Measurements from ENCODE around the gene PEX5L. TPM values are rescaled to one million over a fixed set of nuclear protein-coding genes. Genes with fewer than 3 reads are reported as not detected.

PEX5L gene
- polyA plus RNA-seq, 2 of the 4 experiments (the other 2 are of a cell fraction), result 0.06 to 0.08 TPM

DNA sequence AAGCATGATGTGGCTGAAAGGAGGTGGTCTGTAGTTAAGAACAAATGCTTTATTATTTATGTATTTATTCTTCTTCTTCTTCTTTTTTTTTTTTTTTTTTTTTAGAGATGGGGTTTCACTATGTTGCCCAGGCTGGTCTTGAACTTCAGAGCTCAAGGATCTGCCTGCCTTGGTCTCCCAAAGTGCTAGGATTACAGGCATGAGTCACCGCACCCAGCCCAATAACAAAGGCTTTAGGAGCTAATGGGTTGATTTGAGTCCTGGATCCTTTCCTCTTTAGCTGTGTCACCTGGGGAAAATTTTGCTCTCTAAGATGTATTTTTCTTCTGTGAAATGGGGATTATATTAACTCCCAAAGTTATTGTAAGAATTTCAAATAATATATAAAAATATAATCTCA lies 168.8 kb downstream of the PEX5L start (continued):
- TF ChIP-seq E2F6 (IDR thresholded peaks at IDR 0.05; ENCODE audit: borderline replicate concordance, low read depth) (no peak), ELK1 (IDR thresholded peaks at IDR 0.05; ENCODE audit: low read depth, low read length) (no peak), GATA3 (IDR thresholded peaks at IDR 0.05; ENCODE audit: borderline replicate concordance) (no peak), KDM5A (IDR thresholded peaks at IDR 0.05) (no peak), ZNF302 (CRISPR knock-in tag; IDR thresholded peaks at IDR 0.05) (no peak), PHF8 (IDR thresholded peaks at IDR 0.05; ENCODE audit: borderline replicate concordance, low read depth) (no peak)
- TF ChIP-seq, protein P1, sequence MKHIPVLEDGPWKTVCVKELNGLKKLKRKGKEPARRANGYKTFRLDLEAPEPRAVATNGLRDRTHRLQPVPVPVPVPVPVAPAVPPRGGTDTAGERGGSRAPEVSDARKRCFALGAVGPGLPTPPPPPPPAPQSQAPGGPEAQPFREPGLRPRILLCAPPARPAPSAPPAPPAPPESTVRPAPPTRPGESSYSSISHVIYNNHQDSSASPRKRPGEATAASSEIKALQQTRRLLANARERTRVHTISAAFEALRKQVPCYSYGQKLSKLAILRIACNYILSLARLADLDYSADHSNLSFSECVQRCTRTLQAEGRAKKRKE (CRISPR knock-in tag; IDR thresholded peaks at IDR 0.05; ENCODE audit: low read depth), result no peak

- Histone ChIP-seq H3K4me1 (no peaks in the 10 kb centered on the region), H3K9me3 (no peaks in the 10 kb centered on the region), H3K4me2 (no peak overlapping the region), H3K4me3 (no peak overlapping the region), H3K27ac (no peak overlapping the region)
- TF ChIP-seq RCOR1 (IDR thresholded peaks at IDR 0.05; ENCODE audit: low read depth, low read length) (no peak), MYC (IDR thresholded peaks at IDR 0.05; ENCODE audit: borderline replicate concordance, low read length) (no peak), CHD2 (IDR thresholded peaks at IDR 0.05; ENCODE audit: low read length, partially characterized antibody) (no peak), JUNB (IDR thresholded peaks at IDR 0.05) (no peak), FOSB (CRISPR knock-in tag; IDR thresholded peaks at IDR 0.05) (no peak), HOXA7 (CRISPR knock-in tag; IDR thresholded peaks at IDR 0.05) (no peak), RNF2 (IDR thresholded peaks at IDR 0.05; ENCODE audit: borderline replicate concordance, low read depth) (no peak), REST (IDR thresholded peaks at IDR 0.05) (no peak), USF2 (IDR thresholded peaks at IDR 0.05) (no peak), EHMT2 (IDR thresholded peaks at IDR 0.05; ENCODE audit: low read depth) (no peak), HDAC2 (IDR thresholded peaks at IDR 0.05) (no peak), TFCP2L1 (CRISPR knock-in tag; IDR thresholded peaks at IDR 0.05) (no peak)
- TF ChIP-seq, protein P1 (CRISPR knock-in tag; IDR thresholded peaks at IDR 0.05; ENCODE audit: low read depth), result no peak
- no peak for ATAC-seq
- WGBS (ENCODE audit: missing lambda C conversion rate), result 37% methylated on average over 5 of the region's 5 CpGs
- POLR2A ChIA-PET, result no interaction called here
- no peak for DNase-seq (ENCODE audit: low read depth in 1 of 2, low spot score in 1 of 2)
- FAIRE-seq, result no peak
- CTCF ChIA-PET, result no interaction called here
These were observed 170.8 kb downstream of the PEX5L start for GRCh38 chr3:179865861-179866505.

Data from A549 (cell line).